Measurements from ENCODE around the gene C2orf72. TPM values are rescaled to one million over a fixed set of nuclear protein-coding genes. Genes with fewer than 3 reads are reported as not detected.

The C2orf72 gene
- total and polyA plus RNA-seq, 10 of the 15 experiments (the other 5 are each of a cell fraction or from before 2014, with no cell fraction given) = under 0.01 to 0.29 (median 0.10) TPM; not detected in 6

DNA sequence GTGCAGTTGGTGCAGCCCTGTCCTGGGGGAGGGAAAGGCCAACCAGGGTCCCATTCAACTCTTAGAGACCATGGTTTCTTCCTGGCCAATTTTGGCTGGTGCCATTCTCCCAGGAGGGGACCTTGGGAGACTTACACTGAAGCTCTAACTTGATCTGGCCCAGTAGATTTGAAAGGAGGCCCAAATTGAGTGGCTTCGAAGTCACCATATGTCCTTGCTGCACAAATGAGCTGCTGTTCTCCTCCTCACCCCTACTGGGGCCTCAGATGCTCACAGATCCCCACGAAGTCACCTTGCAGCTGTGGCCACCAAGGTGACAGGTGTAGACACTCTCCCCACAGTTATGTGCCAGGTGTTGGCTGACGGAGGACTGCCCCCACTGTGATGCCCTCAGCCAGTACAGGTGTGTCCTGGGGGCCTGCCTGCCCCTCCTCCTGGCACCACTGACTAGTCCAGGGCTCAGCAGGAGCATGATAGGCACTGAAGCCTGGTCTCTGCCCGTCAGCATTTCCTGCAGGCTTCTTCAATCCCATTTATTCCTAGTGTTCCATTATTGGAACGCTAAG lies 4.7 kb upstream of the C2orf72 start (continued):
- TF ChIP-seq MXI1 (IDR thresholded peaks at IDR 0.05; ENCODE audit: low read depth, low read length) (no peak), PML (IDR thresholded peaks at IDR 0.05; ENCODE audit: low read length) (no peak), SMAD5 (IDR thresholded peaks at IDR 0.05; ENCODE audit: low read depth) (no peak), ZSCAN29 (IDR thresholded peaks at IDR 0.05) (no peak), NRF1 (conservative IDR thresholded peaks at IDR 0.05; ENCODE audit: low read depth, low read length) (no peak), POU2F2 (IDR thresholded peaks at IDR 0.05; ENCODE audit: borderline replicate concordance, low read depth, low read length) (no peak)
- TF ChIP-seq, protein P1, sequence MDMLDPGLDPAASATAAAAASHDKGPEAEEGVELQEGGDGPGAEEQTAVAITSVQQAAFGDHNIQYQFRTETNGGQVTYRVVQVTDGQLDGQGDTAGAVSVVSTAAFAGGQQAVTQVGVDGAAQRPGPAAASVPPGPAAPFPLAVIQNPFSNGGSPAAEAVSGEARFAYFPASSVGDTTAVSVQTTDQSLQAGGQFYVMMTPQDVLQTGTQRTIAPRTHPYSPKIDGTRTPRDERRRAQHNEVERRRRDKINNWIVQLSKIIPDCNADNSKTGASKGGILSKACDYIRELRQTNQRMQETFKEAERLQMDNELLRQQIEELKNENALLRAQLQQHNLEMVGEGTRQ (IDR thresholded peaks at IDR 0.05; ENCODE audit: borderline replicate concordance, low read depth, low read length) = no peak

- 25% methylated on average over 11 of the region's 11 CpGs for WGBS (ENCODE audit: insufficient coverage, insufficient replicate concordance, low lambda C conversion rate, missing lambda C conversion rate)
- in situ Hi-C loops (cut with MboI) (no loop called here), intact Hi-C loops (cut with micrococcal nuclease; ENCODE audit: unreplicated experiment) (no loop called here)
- Histone ChIP-seq H3K4me3 (no peak overlapping the region), H3K9me3 (replicated peaks; ENCODE audit: control insufficient read depth, insufficient read depth, low read length) (no peaks in the 10 kb centered on the region), H3K79me2 (ENCODE audit: control insufficient read depth, insufficient read depth, low read length) (no peaks in the 10 kb centered on the region), H3K36me3 (ENCODE audit: control insufficient read depth in 2 of 2, insufficient read depth in 2 of 2, low read length in 1 of 2) (no peaks in the 10 kb centered on the region), H4K20me1 (ENCODE audit: control insufficient read depth, insufficient read depth) (no peaks in the 10 kb centered on the region), H3K27ac (ENCODE audit: control insufficient read depth, insufficient read depth) (no peak overlapping the region), H2AFZ (ENCODE audit: control insufficient read depth, low read depth, low read length) (no peak overlapping the region), H3K4me1 (ENCODE audit: control insufficient read depth, insufficient read depth, low read length) (peaks cover 3% of the 10 kb centered on the region; the same call in 1 of the 2 replicates), H3K9ac (ENCODE audit: control insufficient read depth, insufficient read depth, low read length) (no peak overlapping the region), H3K27me3 (replicated peaks in 1 of 2; ENCODE audit: control insufficient read depth in 2 of 2, insufficient read depth in 2 of 2, low read length in 1 of 2) (peaks cover 7 to 10% of the 10 kb centered on the region in 2 experiments), H3K4me2 (ENCODE audit: control insufficient read depth, insufficient read depth) (no peak overlapping the region)
- ChIA-PET POLR2A (no interaction called here), RAD21 (ENCODE audit: unreplicated experiment) (interaction anchor here (1.5 kb wide), 1 partner anchor 19 kb away, joined by 3 read pairs; no protein-coding TSS in a partner anchor), SMC1A (ENCODE audit: uncharacterized antibody, unreplicated experiment) (no interaction called here), CTCF (interaction anchor here (1.4 to 3.0 kb wide), 3 partner anchors 16 to 45 kb away, joined by 3 to 16 read pairs (median 4); no protein-coding TSS in a partner anchor)
- no TSS peak for BruUV-seq (replicated peaks)
- DNase-seq (ENCODE audit: low read depth, low spot score) (no peak), ATAC-seq (no peak), FAIRE-seq (no peak)
- TF ChIP-seq ASH2L (IDR thresholded peaks at IDR 0.05; ENCODE audit: borderline replicate concordance, low read depth) = no peak
- no peak for TF ChIP-seq KDM1A (IDR thresholded peaks at IDR 0.05; ENCODE audit: borderline replicate concordance)
- no peak for TF ChIP-seq ZNF384 (IDR thresholded peaks at IDR 0.05; ENCODE audit: borderline replicate concordance, low read depth, low read length)
- no peak for TF ChIP-seq PKNOX1 (IDR thresholded peaks at IDR 0.05)
- TF ChIP-seq RAD51 (IDR thresholded peaks at IDR 0.05) = no peak
- no peak for TF ChIP-seq JUND (IDR thresholded peaks at IDR 0.05; ENCODE audit: low read depth, low read length)
- TF ChIP-seq ZBTB40 (IDR thresholded peaks at IDR 0.05; ENCODE audit: borderline replicate concordance) = no peak
- TF ChIP-seq IKZF2 (IDR thresholded peaks at IDR 0.05) = no peak
- TF ChIP-seq CHD1 (IDR thresholded peaks at IDR 0.05; ENCODE audit: low read depth, low read length) = no peak
- no peak for TF ChIP-seq MXI1 (IDR thresholded peaks at IDR 0.05; ENCODE audit: low read depth, low read length)
Observed at GRCh38 chr2:231033147-231034132, 3.9 kb upstream of the C2orf72 start.

Data from GM12878 (cell line).